Activated B cell treated with CpG ODN at 0.5 μM for 24 hours (primary cell): ENCODE measurements around the gene TMEM256. TPM values are rescaled to one million over a fixed set of nuclear protein-coding genes. Genes with fewer than 3 reads are reported as not detected.

ENCODE experiments used
- ATAC-seq: fragments of 200-7000 bp; cut with Tn5 transposase; one replicate; pipeline ENCODE4 v1.10.0; 2021; ENCODE audit warnings: low read depth, mild to moderate bottlenecking, moderate library complexity
- CTCF ChIA-PET: fragments of 350-600 bp; sonication (Branson Sonifier 250); formaldehyde crosslinking; loops from one replicate; lab custom pipeline; 2021; ENCODE audit warnings: antibody characterized with exemption; lab: Charles Lee
- POLR2A ChIA-PET: fragments of 350-600 bp; sonication (Branson Sonifier 250); formaldehyde crosslinking; loops from one replicate; lab custom pipeline; 2021; ENCODE audit warnings: antibody characterized with exemption; lab: Charles Lee
- DNase-seq: peaks from one replicate; pipeline ENCODE4 v3.0.0; 2022
- H3K27ac Mint-ChIP-seq: one replicate; pipeline ENCODE4 v1.8.0; 2020; ENCODE audit warnings: mixed read lengths
- H3K27me3 Mint-ChIP-seq: one replicate; pipeline ENCODE4 v1.8.0; 2021; ENCODE audit warnings: mixed read lengths
- H3K36me3 Mint-ChIP-seq: one replicate; pipeline ENCODE4 v1.8.0; 2021; ENCODE audit warnings: low read depth, mixed read lengths
- H3K4me1 Mint-ChIP-seq: one replicate; pipeline ENCODE4 v1.8.0; 2021; ENCODE audit warnings: mixed read lengths
- H3K4me3 Mint-ChIP-seq: one replicate; pipeline ENCODE4 v1.8.0; 2020; ENCODE audit warnings: mild to moderate bottlenecking, mixed read lengths
- H3K9me3 Mint-ChIP-seq: one replicate; pipeline ENCODE4 v1.8.0; 2020; ENCODE audit warnings: mixed read lengths
- CTCF ChIP-seq: fragments of 200-600 bp; IDR thresholded peaks from one replicate; pipeline ENCODE4 v1.8.0; 2022; ENCODE audit warnings: antibody characterized with exemption, mild to moderate bottlenecking
- intact Hi-C: fragments of 100-400 bp; cut with micrococcal nuclease; formaldehyde crosslinking; loops from one replicate; pipeline ENCODE4 v1.15.1; 2024
- total RNA-seq: library from RNA; stranded (reverse); gene quantifications from 2 replicates; pipeline ENCODE4 v1.2.3, GENCODE V29; 2022

TMEM256 gene
- total RNA-seq, 1 donor from 2014 or later = 98.2 TPM

GRCh38 chr17:7437369-7437863 lies 33.5 kb upstream of the TMEM256 start:
- no peak for TF ChIP-seq CTCF
- peaks cover 4% of the 10 kb centered on the region for H3K36me3 Mint-ChIP-seq
- H3K9me3 Mint-ChIP-seq = no peaks in the 10 kb centered on the region
- H3K27ac Mint-ChIP-seq = no peak overlapping the region
- ChIA-PET CTCF (interaction anchor here (0.8 to 3.0 kb wide), 26 partner anchors 8 to 392 kb away, joined by 3 to 31 read pairs (median 6); partner anchors contain the start of genes CHRNB1, SENP3, SLC2A4 and SOX15), POLR2A (interaction anchor here (1.2 to 3.9 kb wide), 14 partner anchors 8 to 249 kb away, joined by 3 to 87 read pairs (median 14); partner anchors contain the start of genes ACAP1, MPDU1, POLR2A and SENP3)
- ATAC-seq = no peak
- peaks cover 26% of the 10 kb centered on the region for H3K27me3 Mint-ChIP-seq
- DNase-seq = no peak
- H3K4me3 Mint-ChIP-seq = peak overlapping the region; percentile 58
- peaks cover 52% of the 10 kb centered on the region for H3K4me1 Mint-ChIP-seq
- intact Hi-C loops = loop anchor here (1.0 to 5.0 kb wide), 3 partner anchors 81 to 390 kb away; no protein-coding TSS in a partner anchor

GRCh38 chr17:7436556-7437368 lies 32.9 kb upstream of the TMEM256 start:
- Mint-ChIP-seq H3K27me3 (peaks cover 21% of the 10 kb centered on the region), H3K4me1 (peaks cover 52% of the 10 kb centered on the region), H3K36me3 (peaks cover 4% of the 10 kb centered on the region), H3K27ac (peak overlapping the region; percentile 93), H3K4me3 (peak overlapping the region; percentile 94), H3K9me3 (no peaks in the 10 kb centered on the region)
- POLR2A ChIA-PET = interaction anchor here (0.9 to 3.9 kb wide), 18 partner anchors 9 to 250 kb away, joined by 3 to 87 read pairs (median 10); partner anchors contain the start of genes ACAP1, CD68, POLR2A and SENP3
- ATAC-seq = peak; percentile 53
- CTCF ChIA-PET = interaction anchor here (0.8 to 3.0 kb wide), 34 partner anchors 9 to 448 kb away, joined by 3 to 31 read pairs (median 4); partner anchors contain the start of genes CHRNB1, SENP3, SLC2A4 and SLC35G6
- TF ChIP-seq CTCF = no peak
- intact Hi-C loops = loop anchor here (1.0 to 5.0 kb wide), 3 partner anchors 80 to 389 kb away; no protein-coding TSS in a partner anchor
- peak; percentile 74 for DNase-seq

GRCh38 chr17:7435676-7436555 lies 32.0 kb upstream of the TMEM256 start:
- no peaks in the 10 kb centered on the region for H3K9me3 Mint-ChIP-seq
- H3K36me3 Mint-ChIP-seq = peaks cover 4% of the 10 kb centered on the region
- CTCF ChIA-PET = interaction anchor here (0.6 to 3.0 kb wide), 24 partner anchors 9 to 449 kb away, joined by 3 to 31 read pairs (median 5); partner anchors contain the start of genes CHRNB1, SENP3, SLC2A4 and SLC35G6
- ATAC-seq (peak; percentile 32), DNase-seq (peak; percentile 66)
- peak overlapping the region; percentile 93 for H3K27ac Mint-ChIP-seq
- peaks cover 18% of the 10 kb centered on the region for H3K27me3 Mint-ChIP-seq
- TF ChIP-seq CTCF = no peak
- peaks cover 51% of the 10 kb centered on the region for H3K4me1 Mint-ChIP-seq
- peak overlapping the region; percentile 94 for H3K4me3 Mint-ChIP-seq
- intact Hi-C loops = loop anchor here (1.0 to 5.0 kb wide), 15 partner anchors 19 to 389 kb away; partner anchors contain the start of genes NEURL4, PLSCR3, POLR2A and SENP3
- POLR2A ChIA-PET = interaction anchor here (0.5 to 3.9 kb wide), 32 partner anchors 8 to 390 kb away, joined by 3 to 87 read pairs (median 6); partner anchors contain the start of genes ACAP1, CD68, CHRNB1 and MPDU1

GRCh38 chr17:7432296-7432695 lies 28.4 kb upstream of the TMEM256 start:
- ChIA-PET CTCF (interaction anchor here (0.8 kb wide), 1 partner anchor 152 kb away, joined by 3 read pairs; no protein-coding TSS in a partner anchor), POLR2A (no interaction called here)
- no peak for TF ChIP-seq CTCF
- no peak for DNase-seq
- ATAC-seq = no peak
- Mint-ChIP-seq H3K36me3 (peaks cover 1% of the 10 kb centered on the region), H3K4me1 (peaks cover 20% of the 10 kb centered on the region), H3K27me3 (no peaks in the 10 kb centered on the region), H3K27ac (no peak overlapping the region), H3K9me3 (no peaks in the 10 kb centered on the region), H3K4me3 (no peak overlapping the region)
- intact Hi-C loops = no loop called here
